ENCODE results near the gene USP6NL.

Gene USP6NL

GRCh38 chr10:11593612-11594011, 17.8 kb downstream of the USP6NL start:
- DNase-seq (ENCODE audit: low spot score): no peak

- no peak for DNase-seq (ENCODE audit: low spot score)
Observed at GRCh38 chr10:11589738-11590137, 21.7 kb downstream of the USP6NL start.

GRCh38 chr10:11588873-11589574, 22.4 kb downstream of the USP6NL start:
- DNase-seq (ENCODE audit: low spot score): no peak

GRCh38 chr10:11587722-11588259, 23.7 kb downstream of the USP6NL start:
- DNase-seq (ENCODE audit: low spot score): no peak

- DNase-seq (ENCODE audit: low spot score): peak; percentile 21
Observed at GRCh38 chr10:11586170-11586569, 25.3 kb downstream of the USP6NL start.

- DNase-seq (ENCODE audit: low spot score): no peak
Observed at GRCh38 chr10:11581213-11581612, 30.2 kb downstream of the USP6NL start.

- no peak for DNase-seq (ENCODE audit: low spot score)
Observed at GRCh38 chr10:11579885-11580284, 31.6 kb downstream of the USP6NL start.

- DNase-seq (ENCODE audit: low spot score): no peak
Observed at GRCh38 chr10:11578802-11579255, 32.6 kb downstream of the USP6NL start.

GRCh38 chr10:11576092-11576809, 35.2 kb downstream of the USP6NL start:
- DNase-seq (ENCODE audit: low spot score): no peak

- DNase-seq (ENCODE audit: low spot score): peak; percentile 42
Observed at GRCh38 chr10:11573497-11573896, 38.0 kb downstream of the USP6NL start.

GRCh38 chr10:11570751-11571150, 40.7 kb downstream of the USP6NL start:
- DNase-seq (ENCODE audit: low spot score): no peak

- no peak for DNase-seq (ENCODE audit: low spot score)
Observed at GRCh38 chr10:11569471-11569870, 42.0 kb downstream of the USP6NL start.

- no peak for DNase-seq (ENCODE audit: low spot score)
Observed at GRCh38 chr10:11568578-11568977, 42.9 kb downstream of the USP6NL start.

- no peak for DNase-seq (ENCODE audit: low spot score)
Observed at GRCh38 chr10:11564741-11565140, 46.7 kb downstream of the USP6NL start.

- DNase-seq (ENCODE audit: low spot score): no peak
Observed at GRCh38 chr10:11563936-11564335, 47.5 kb downstream of the USP6NL start.

- DNase-seq (ENCODE audit: low spot score): no peak
Observed at GRCh38 chr10:11562888-11563287, 48.6 kb downstream of the USP6NL start.

- no peak for DNase-seq (ENCODE audit: low spot score)
Observed at GRCh38 chr10:11560076-11560709, 51.3 kb downstream of the USP6NL start.

- DNase-seq (ENCODE audit: low spot score): no peak
Observed at GRCh38 chr10:11557967-11558366, 53.5 kb downstream of the USP6NL start.

- no peak for DNase-seq (ENCODE audit: low spot score)
Observed at GRCh38 chr10:11557513-11557912, 53.9 kb downstream of the USP6NL start.

GRCh38 chr10:11555556-11555955, 55.9 kb downstream of the USP6NL start:
- no peak for DNase-seq (ENCODE audit: low spot score)

- no peak for DNase-seq (ENCODE audit: low spot score)
Observed at GRCh38 chr10:11553773-11554381, 57.6 kb downstream of the USP6NL start.

GRCh38 chr10:11551916-11552602, 59.4 kb downstream of the USP6NL start:
- DNase-seq (ENCODE audit: low spot score): peak; percentile 92
